ENCODE measurements around the gene ZNF480.
A peak's percentile ranks its signal among the peaks of the same experiment; 100 is the strongest.
"Not testable (repeated sequence)": the region's sequence is repeated elsewhere in the genome, so short reads cannot be mapped to it uniquely, and the experiment has no call there.

ZNF480 gene

GRCh38 chr19:52291781-52292180 lies 5.2 kb upstream of the ZNF480 start:
- Histone ChIP-seq H3K9ac (ENCODE audit: low read depth, low read length) (no peak overlapping the region), H3K9me3 (ENCODE audit: insufficient read depth, low read depth, low read length) (no peaks in the 10 kb centered on the region), H3K4me1 (ENCODE audit: insufficient read depth, low read length) (no peaks in the 10 kb centered on the region), H3K36me3 (ENCODE audit: insufficient read depth, low read depth, low read length) (peaks cover 48% of the 10 kb centered on the region), H3K27me3 (ENCODE audit: insufficient read depth, low read length) (no peaks in the 10 kb centered on the region; the same call in 1 of the 2 replicates), H3K27ac (ENCODE audit: low read length) (no peak overlapping the region), H3K4me3 (ENCODE audit: low read length) (no peak overlapping the region)

GRCh38 chr19:52292946-52293345 lies 4.0 kb upstream of the ZNF480 start:
- H3K9ac ChIP-seq (ENCODE audit: low read depth, low read length), result not testable (repeated sequence)

GRCh38 chr19:52296400-52296772 lies 583 bp upstream of the ZNF480 start:
- 0 out of 2 replicates have a peak, but pooled peaks cover 5% of the 10 kb centered on the region for H3K9me3 ChIP-seq (ENCODE audit: insufficient read depth, low read depth, low read length)
- H3K27me3 ChIP-seq (ENCODE audit: insufficient read depth, low read length), result no peaks in the 10 kb centered on the region; the same call in 1 of the 2 replicates
- H3K4me1 ChIP-seq (ENCODE audit: insufficient read depth, low read length), result peaks cover 5% of the 10 kb centered on the region
- peaks cover 38% of the 10 kb centered on the region for H3K36me3 ChIP-seq (ENCODE audit: insufficient read depth, low read depth, low read length)
- no peak overlapping the region for H3K9ac ChIP-seq (ENCODE audit: low read depth, low read length)
- H3K4me3 ChIP-seq (ENCODE audit: low read length), result peak overlapping the region; percentile 81
- H3K27ac ChIP-seq (ENCODE audit: low read length), result no peak overlapping the region

More at GRCh38 chr19:52292946-52293345, 4.0 kb upstream of the ZNF480 start:
- not testable (repeated sequence) for H3K9me3 ChIP-seq (ENCODE audit: insufficient read depth, low read depth, low read length); H3K4me1 ChIP-seq (ENCODE audit: insufficient read depth, low read length); H3K4me3 ChIP-seq (ENCODE audit: low read length); H3K27ac ChIP-seq (ENCODE audit: low read length); H3K27me3 ChIP-seq (ENCODE audit: insufficient read depth, low read length)
- H3K36me3 ChIP-seq (ENCODE audit: insufficient read depth, low read depth, low read length), result peaks cover 46% of the 10 kb centered on the region

- H3K4me1 ChIP-seq (ENCODE audit: insufficient read depth, low read length), result peaks cover 5% of the 10 kb centered on the region
- peaks cover 16% of the 10 kb centered on the region; the same call in 1 of the 2 replicates for H3K9me3 ChIP-seq (ENCODE audit: insufficient read depth, low read depth, low read length)
- peak overlapping the region; percentile 97 for H3K4me3 ChIP-seq (ENCODE audit: low read length)
- peak overlapping the region; percentile 98 for H3K9ac ChIP-seq (ENCODE audit: low read depth, low read length)
- peaks cover 38% of the 10 kb centered on the region for H3K36me3 ChIP-seq (ENCODE audit: insufficient read depth, low read depth, low read length)
- H3K27me3 ChIP-seq (ENCODE audit: insufficient read depth, low read length), result no peaks in the 10 kb centered on the region; the same call in 1 of the 2 replicates
- peak overlapping the region; percentile 53 for H3K27ac ChIP-seq (ENCODE audit: low read length)
Measured at GRCh38 chr19:52297601-52298364, 814 bp downstream of the ZNF480 start.

GRCh38 chr19:52307275-52307674 lies 10.3 kb downstream of the ZNF480 start:
- H3K9me3 ChIP-seq (ENCODE audit: insufficient read depth, low read depth, low read length), result peaks cover 73% of the 10 kb centered on the region

GRCh38 chr19:52322429-52322828 lies 25.5 kb downstream of the ZNF480 start:
- Histone ChIP-seq H3K4me3 (ENCODE audit: low read length) (peak overlapping the region; percentile 30), H3K36me3 (ENCODE audit: insufficient read depth, low read depth, low read length) (peaks cover 70% of the 10 kb centered on the region)

More at GRCh38 chr19:52307275-52307674, 10.3 kb downstream of the ZNF480 start:
- H3K36me3 ChIP-seq (ENCODE audit: insufficient read depth, low read depth, low read length), result peaks cover 87% of the 10 kb centered on the region
- no peak overlapping the region for H3K27ac ChIP-seq (ENCODE audit: low read length)
- H3K9ac ChIP-seq (ENCODE audit: low read depth, low read length), result no peak overlapping the region
- H3K4me3 ChIP-seq (ENCODE audit: low read length), result no peak overlapping the region
- H3K4me1 ChIP-seq (ENCODE audit: insufficient read depth, low read length), result no peaks in the 10 kb centered on the region
- H3K27me3 ChIP-seq (ENCODE audit: insufficient read depth, low read length), result no peaks in the 10 kb centered on the region

GRCh38 chr19:52331757-52332156 lies 34.8 kb downstream of the ZNF480 start:
- H3K27ac ChIP-seq (ENCODE audit: low read length), result no peak overlapping the region
- no peaks in the 10 kb centered on the region for H3K27me3 ChIP-seq (ENCODE audit: insufficient read depth, low read length)
- peaks cover 73% of the 10 kb centered on the region for H3K9me3 ChIP-seq (ENCODE audit: insufficient read depth, low read depth, low read length)
- H3K36me3 ChIP-seq (ENCODE audit: insufficient read depth, low read depth, low read length), result no peaks in the 10 kb centered on the region
- no peak overlapping the region for H3K9ac ChIP-seq (ENCODE audit: low read depth, low read length)
- H3K4me1 ChIP-seq (ENCODE audit: insufficient read depth, low read length), result peaks cover under 1% of the 10 kb centered on the region; the same call in 1 of the 2 replicates
- H3K4me3 ChIP-seq (ENCODE audit: low read length), result no peak overlapping the region

More at GRCh38 chr19:52322429-52322828, 25.5 kb downstream of the ZNF480 start:
- Histone ChIP-seq H3K27ac (ENCODE audit: low read length) (no peak overlapping the region), H3K27me3 (ENCODE audit: insufficient read depth, low read length) (no peaks in the 10 kb centered on the region), H3K4me1 (ENCODE audit: insufficient read depth, low read length) (no peaks in the 10 kb centered on the region), H3K9me3 (ENCODE audit: insufficient read depth, low read depth, low read length) (peaks cover 100% of the 10 kb centered on the region), H3K9ac (ENCODE audit: low read depth, low read length) (no peak overlapping the region)

GRCh38 chr19:52335768-52336116 lies 38.8 kb downstream of the ZNF480 start:
- Histone ChIP-seq H3K4me3 (ENCODE audit: low read length) (peak overlapping the region; percentile 93), H3K9ac (ENCODE audit: low read depth, low read length) (peak overlapping the region; percentile 95; the same call in 1 of the 2 replicates), H3K4me1 (ENCODE audit: insufficient read depth, low read length) (peaks cover 5% of the 10 kb centered on the region; the same call in 1 of the 2 replicates), H3K27ac (ENCODE audit: low read length) (no peak overlapping the region), H3K27me3 (ENCODE audit: insufficient read depth, low read length) (no peaks in the 10 kb centered on the region), H3K36me3 (ENCODE audit: insufficient read depth, low read depth, low read length) (peaks cover 8% of the 10 kb centered on the region; the same call in 1 of the 2 replicates), H3K9me3 (ENCODE audit: insufficient read depth, low read depth, low read length) (peaks cover 35% of the 10 kb centered on the region)

GRCh38 chr19:52336117-52336790 lies 39.3 kb downstream of the ZNF480 start, which contains the start of gene ZNF610:
Gene ZNF610 (plus strand): TSS chr19:52336243. CDS start chr19:52349173, 12,930 bp downstream.
- peak within 1 kb of the TSS; percentile 95 for H3K9ac ChIP-seq (ENCODE audit: low read depth, low read length)
- peak within 1 kb of the TSS; percentile 0 for H3K27ac ChIP-seq (ENCODE audit: low read length)
- peak within 1 kb of the TSS; percentile 93 for H3K4me3 ChIP-seq (ENCODE audit: low read length)
- no peaks in the 10 kb centered on the region for H3K27me3 ChIP-seq (ENCODE audit: insufficient read depth, low read length)
- peaks cover 30% of the 10 kb centered on the region for H3K9me3 ChIP-seq (ENCODE audit: insufficient read depth, low read depth, low read length)
- peaks cover 5% of the 10 kb centered on the region; the same call in 1 of the 2 replicates for H3K4me1 ChIP-seq (ENCODE audit: insufficient read depth, low read length)
- H3K36me3 ChIP-seq (ENCODE audit: insufficient read depth, low read depth, low read length), result peaks cover 8% of the 10 kb centered on the region; the same call in 1 of the 2 replicates

- Histone ChIP-seq H3K9me3 (ENCODE audit: insufficient read depth, low read depth, low read length) (peaks cover 24% of the 10 kb centered on the region), H3K27me3 (ENCODE audit: insufficient read depth, low read length) (no peaks in the 10 kb centered on the region), H3K4me1 (ENCODE audit: insufficient read depth, low read length) (peaks cover 5% of the 10 kb centered on the region; the same call in 1 of the 2 replicates), H3K9ac (ENCODE audit: low read depth, low read length) (peak overlapping the region; percentile 95), H3K4me3 (ENCODE audit: low read length) (peak overlapping the region; percentile 93), H3K27ac (ENCODE audit: low read length) (peak overlapping the region; percentile 0), H3K36me3 (ENCODE audit: insufficient read depth, low read depth, low read length) (peaks cover 8% of the 10 kb centered on the region; the same call in 1 of the 2 replicates)
Measured at GRCh38 chr19:52336791-52337381, 39.9 kb downstream of the ZNF480 start.

GRCh38 chr19:52339022-52339421 lies 42.1 kb downstream of the ZNF480 start:
- not testable (repeated sequence) for H3K36me3 ChIP-seq (ENCODE audit: insufficient read depth, low read depth, low read length); H3K27ac ChIP-seq (ENCODE audit: low read length); H3K27me3 ChIP-seq (ENCODE audit: insufficient read depth, low read length); H3K4me1 ChIP-seq (ENCODE audit: insufficient read depth, low read length); H3K9ac ChIP-seq (ENCODE audit: low read depth, low read length); H3K9me3 ChIP-seq (ENCODE audit: insufficient read depth, low read depth, low read length); H3K4me3 ChIP-seq (ENCODE audit: low read length)
